Kidney capillary endothelial cell (primary cell): Measurements from ENCODE around the gene NF1.
"Not testable (repeated sequence)": the region's sequence is repeated elsewhere in the genome, so short reads cannot be mapped to it uniquely, and the experiment has no call there.

Experiments
- DNase-seq: peaks from one replicate; pipeline ENCODE4 v3.0.0-alpha.2; 2018; ENCODE audit warnings: low spot score

Gene NF1

DNA sequence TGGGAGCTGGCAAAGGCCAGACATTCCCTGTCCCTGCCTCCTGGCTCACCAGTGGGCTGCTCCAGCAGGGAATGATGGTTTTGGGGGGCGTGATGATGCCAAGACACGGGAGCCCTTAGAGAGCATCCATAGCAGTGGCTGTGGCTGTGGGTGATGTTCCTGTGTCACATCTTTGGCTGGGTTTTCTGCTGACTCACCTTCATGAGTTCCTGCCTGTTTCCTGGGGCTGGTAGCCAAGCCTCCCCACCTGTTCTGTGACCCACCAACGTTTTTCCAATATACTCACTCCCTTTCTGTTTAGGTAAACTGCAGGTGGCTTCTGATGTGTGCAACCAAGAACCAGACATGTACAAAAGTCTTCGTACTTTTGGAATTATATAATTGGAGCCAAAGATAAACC, 16.5 kb upstream of the NF1 start:
- no peak for DNase-seq

DNA sequence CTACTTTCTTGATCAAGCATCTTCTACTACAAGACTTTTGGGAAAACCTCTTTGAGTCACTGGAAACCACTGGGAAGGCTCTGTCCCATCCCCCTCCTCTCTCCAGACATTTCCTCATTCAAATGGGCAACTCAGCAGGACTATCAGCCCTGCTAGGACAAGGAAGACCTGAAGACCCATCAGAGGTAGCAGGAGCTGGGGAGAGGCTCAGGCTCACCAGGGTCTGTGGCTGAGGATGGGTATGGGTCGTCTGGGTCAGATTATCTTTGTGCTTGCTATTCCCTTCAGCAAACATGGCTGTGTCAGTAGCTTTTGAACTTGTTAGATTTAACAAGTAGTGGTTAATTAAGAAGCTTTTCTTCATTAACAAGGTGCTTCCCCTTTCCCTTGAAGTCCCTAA, 15.0 kb upstream of the NF1 start:
- DNase-seq: no peak

DNA sequence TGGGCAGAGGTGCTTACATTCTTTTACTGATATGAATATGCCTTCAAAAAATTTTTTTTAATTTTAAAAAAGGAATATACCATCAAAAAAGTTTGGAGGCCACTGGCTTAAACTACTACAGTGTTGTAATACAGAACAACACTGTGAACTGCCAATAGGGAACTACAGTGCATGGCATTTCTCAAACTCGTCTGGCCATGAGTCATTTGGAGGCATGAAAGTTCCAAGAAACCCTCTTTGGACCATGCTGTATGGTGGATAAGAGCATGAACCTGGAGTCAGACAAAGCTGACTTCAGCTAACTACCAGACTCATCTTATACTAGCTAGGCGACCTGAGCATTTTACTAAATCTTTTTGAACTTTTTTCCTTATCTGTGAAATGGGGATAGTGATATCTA, 9.2 kb upstream of the NF1 start:
- no peak for DNase-seq

DNA sequence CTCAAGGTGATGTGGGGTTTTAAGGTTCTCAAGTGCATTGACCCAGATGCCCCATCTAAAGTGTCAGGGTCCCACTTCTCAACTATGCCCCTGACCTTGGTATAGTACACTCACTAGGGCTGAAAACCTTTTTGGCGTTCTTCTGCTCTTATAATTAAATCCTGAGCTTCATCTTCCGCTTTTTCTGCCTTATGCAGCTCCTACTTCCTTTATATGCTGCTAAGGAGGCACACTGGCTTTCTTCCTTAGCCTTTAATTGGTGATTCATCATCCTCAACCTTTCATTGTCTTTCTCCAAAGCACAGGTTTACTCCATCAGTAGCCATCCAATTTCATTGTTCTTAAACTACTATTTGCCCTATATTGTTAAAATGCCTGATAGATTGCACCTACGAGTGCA, 5.3 kb upstream of the NF1 start:
- DNase-seq: no peak

DNA sequence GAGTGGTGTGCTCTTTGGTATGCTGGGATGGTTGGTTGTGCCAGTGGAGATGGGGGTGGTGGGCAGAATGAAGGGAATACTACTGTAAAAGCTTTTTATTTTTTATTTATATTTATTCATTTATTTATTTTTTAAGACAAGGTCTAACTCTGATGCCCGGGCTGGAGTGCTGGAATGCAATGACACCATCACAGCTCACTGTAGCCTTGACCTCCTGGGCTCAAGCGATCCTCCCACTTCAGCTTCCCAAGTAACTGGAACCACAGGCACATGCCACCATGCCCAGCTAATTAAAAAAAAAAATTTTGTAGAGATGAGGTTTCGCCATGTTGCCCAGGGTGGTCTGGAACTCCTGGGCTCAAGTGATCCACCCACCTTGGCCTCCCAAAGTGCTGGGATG, 4.1 kb upstream of the NF1 start:
- not testable (repeated sequence) for DNase-seq

DNA sequence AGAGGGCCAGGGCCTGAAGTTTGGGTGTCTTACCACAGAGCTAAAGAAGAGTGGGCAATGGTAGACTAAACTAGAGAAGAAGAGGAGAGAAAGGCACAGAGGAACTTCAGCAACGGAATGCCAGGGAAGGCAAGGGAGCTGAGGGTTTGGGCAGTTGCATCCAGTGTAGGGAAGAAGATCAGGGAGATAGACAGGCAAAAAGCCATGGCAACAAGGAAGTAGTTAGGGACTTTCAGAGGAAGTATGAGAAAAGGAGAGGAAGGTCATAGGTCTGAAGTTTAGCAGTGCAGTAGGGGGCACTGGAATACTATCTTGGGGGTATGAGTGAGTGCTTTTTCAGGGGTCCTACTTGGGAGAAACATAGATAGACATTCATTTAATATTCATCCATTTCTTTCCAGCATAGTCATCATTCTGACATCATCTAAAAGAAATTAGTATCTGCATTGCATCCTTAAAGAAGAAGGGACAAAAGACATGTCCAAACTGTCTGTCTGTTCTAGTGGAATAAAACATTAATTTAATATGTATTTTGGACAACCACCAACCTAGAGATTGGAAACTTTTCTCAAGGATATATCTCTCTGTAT, 2.2 kb upstream of the NF1 start:
- DNase-seq: no peak

DNA sequence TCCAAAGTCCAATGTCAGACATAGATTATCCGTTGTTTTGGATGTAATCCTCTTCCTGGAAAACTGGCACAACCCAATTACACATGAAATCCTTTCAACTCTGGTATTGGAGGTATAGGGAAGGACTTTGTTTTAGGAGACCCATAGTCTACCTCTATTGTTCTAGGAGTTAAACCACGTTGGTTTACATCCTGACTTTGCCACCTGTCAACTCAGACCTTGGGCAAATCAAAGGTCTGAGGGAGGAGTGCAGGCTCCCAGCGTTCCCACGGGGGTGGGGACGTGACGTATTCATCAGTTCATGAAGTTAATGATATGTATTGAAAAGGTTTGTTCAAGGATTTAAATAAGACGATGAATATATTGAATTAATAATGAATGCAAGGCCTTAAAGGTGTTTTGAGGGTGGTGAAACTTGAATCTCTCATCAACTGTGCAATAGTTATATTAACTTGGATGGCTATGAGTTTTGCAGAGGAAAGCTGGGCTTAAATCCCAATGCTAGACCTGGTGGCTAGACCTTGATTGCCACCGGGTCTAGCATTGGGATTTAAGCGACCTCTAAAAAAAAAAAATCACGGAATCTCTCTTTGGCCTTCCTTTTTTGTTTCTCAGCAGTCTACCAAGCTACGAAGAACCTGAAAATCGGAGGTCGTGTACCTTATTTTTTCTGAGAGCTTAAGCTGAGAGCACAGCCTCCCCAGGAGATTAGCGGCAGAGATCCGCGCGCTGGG, 744 bp upstream of the NF1 start:
- DNase-seq: no peak

DNA sequence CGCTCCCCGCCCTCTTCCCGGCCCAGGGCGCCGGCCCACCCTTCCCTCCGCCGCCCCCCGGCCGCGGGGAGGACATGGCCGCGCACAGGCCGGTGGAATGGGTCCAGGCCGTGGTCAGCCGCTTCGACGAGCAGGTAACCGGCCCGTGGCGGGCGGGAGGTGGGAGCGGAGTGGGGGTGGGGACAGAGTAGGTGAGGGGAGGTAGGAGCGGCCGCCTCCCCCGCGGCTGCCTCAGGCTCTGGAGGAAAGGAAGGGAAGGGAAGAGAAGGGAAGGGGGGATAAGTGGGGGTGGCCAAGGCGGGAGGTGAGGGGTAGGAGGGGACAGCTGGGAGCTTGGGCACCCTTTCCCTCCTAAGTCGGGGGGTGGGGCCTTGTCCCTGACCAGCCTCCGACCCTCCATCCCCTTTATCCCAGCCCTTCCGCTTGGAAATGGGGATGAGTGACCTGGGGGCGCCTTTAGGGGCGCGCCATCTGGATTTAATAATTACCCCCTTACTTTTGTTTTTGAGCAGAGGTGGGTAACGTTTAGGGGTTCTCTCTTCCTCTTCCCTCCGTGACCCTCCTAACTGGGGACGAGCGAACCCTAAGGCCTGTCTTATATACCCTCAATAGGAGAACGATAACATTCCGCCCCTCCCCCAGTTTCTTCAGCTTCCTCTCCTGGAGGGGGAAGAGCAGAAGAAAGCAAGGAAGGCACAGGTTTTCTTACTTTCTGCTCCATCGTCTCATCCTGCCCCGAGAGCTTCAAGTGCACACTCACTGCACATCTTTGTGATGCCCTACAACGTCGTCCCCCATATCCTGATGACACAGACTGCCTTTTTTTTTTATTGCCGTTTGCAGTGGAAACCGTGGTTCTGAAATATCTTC, 694 bp downstream of the NF1 start:
- peak; percentile 52 for DNase-seq

DNA sequence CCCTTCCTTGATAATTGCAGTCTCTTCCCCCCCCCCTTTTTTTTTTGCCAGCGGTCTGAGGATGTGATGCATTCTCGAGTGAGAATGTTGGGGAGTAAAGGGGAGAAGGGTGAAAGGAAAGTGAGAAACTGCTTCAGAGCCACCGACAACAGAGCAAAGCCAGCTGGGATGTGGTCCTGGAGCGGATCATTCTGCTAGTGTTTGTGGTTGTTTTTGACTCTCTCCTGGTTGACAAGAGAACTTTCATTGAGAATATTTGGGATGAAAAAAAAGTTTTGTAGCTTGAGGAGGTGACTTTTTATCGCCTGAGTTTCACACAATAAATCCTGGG, 1.3 kb downstream of the NF1 start:
- no peak for DNase-seq

DNA sequence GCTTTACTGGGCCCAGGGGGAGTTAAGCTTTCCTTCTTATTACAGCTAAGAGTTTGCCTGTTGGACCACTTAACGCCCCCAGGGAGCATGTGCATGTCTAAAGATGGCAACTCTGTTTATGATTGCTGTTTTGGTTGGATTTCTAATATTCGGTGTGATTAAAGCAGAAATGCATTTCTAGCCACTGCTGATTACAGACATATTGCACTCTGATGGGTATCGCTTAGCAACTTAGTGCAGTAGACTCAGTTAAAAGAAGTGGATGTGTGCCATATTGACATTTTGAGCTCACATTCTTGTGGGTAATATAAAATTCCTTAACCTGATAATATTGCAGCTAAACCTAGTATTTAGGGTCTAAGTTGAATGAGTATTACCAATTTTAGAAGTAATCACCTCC, 4.2 kb downstream of the NF1 start:
- DNase-seq: no peak

DNA sequence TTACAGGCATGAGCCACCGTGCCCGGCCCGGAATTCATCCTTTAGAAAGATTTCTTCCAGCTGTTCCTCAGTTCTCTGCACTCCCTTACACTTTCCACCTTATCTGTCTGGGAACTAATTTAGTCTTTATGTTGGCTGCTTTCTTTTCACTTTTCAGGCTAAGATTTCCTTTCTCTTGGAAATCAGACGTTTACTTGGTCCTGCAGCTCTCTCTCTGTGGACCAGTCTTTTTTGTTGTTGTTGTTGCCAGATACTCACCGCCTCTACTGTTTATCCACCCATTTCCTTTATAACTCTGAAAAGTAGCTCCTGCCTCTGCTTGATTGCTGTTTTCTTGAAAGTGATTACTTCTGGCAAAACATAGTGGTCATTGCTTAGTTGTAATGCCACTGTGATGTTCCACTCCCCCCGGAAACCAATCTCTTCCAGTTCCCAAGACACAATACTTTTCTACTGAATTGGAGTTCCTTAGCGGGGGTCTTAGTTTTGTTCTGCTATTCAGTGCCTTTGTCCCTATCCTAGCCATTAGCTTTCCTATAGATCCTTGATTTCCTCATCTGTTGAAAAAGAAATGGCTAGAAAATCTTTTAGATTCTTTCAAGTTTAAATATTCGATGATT, 6.2 kb downstream of the NF1 start:
- DNase-seq: no peak

DNA sequence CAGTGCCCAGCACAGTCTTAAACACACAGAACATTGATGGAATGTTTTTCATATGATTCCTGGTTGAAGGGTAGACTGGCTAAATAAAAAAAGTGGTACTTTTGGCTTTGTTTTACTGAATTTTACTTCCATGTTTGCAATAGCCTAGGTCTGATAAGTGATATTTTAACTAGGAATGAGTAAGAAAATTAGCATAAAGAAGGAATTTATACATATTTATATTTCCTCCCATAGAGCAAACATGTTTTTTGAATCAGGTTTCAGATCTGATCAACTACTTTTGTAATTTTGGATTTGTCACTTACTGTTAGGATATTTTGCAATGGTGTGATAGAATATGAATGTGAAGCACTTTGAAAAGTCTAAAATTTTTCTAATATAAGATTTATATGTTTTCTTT, 7.2 kb downstream of the NF1 start:
- no peak for DNase-seq

DNA sequence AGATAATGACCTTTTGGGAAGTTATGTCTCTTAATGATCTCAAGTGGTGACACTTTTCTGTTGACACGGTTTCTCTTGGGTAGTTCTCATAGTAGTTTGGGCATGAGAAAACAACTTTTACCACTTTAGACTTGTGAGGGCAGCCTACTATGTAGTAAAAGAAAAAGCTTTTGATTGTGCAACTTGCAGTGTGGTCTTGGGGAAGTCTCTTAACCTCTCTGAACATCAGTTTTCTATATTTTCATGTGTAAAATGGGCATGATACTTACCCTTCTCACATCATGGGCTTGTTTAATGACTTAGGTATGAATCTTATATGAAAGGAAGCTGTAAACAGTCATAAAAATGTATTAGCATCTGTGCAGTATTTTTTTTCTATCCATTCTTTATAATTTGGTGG, 11.2 kb downstream of the NF1 start:
- no peak for DNase-seq

DNA sequence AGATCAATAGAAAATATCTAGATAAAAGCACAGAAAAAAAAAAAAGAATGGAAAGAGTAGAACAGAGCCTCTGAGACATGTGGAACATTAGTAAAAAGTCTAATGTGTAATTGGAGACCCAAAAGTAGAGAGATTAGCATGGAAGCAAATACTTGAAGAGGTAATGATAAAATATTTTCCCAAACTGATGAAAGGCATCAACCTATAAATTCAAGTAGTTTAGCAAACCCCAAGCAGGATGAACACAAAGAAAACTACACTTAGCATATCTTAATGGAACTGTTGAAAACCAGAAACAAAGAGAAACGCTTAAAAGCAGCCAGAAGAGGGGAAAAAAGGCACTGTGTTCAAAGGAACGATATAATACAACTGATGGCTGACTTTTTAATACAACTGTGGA, 16.4 kb downstream of the NF1 start:
- no peak for DNase-seq

DNA sequence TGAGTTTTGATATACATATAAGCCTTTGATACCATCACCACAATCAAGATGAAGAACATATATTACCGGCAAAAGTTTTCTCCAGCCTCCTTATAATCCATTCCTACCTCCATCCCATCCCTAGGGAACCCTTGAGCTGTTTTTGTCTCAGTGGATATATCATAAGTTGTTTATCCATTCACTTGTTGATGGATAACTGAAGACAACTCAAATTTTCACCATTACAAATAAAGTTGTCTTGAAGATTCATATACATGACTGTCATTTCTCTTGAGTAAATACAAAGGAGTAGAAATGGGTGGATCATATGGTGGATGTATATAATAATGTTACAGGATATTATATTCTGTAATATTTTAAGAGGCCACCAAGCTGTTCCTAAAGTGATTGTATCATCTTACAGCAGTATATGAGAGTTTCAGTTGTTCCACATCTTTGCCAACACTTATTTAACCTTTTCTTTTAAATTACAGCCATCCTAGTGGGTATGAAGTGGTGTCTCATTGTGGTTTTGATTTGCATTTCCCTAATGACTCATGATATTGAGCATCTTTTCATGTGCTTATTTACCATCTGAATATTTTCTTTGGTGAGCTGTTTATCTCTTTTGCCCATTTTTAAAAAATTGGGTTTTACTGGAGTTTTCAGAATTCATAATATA, 17.4 kb downstream of the NF1 start:
- DNase-seq: no peak

DNA sequence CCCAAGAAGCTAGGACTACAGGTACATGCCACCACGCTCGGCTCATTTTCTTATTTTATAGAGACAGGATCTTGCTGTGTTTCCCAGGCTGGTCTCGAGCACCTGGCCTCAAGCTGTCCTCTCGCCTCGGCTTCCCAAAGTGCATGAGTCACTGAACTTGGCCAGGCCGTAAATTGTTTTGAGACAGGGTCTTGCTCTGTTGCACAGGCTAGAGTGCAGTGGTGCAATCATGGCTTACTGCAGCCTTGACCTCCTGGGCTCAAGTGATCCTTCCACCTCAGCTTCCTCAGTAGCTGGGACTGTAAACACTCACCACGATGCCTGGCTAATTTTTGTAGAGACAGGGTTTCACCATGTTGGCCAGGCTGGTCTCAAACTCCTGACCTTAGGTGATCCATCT, 18.6 kb downstream of the NF1 start:
- DNase-seq: not testable (repeated sequence)

DNA sequence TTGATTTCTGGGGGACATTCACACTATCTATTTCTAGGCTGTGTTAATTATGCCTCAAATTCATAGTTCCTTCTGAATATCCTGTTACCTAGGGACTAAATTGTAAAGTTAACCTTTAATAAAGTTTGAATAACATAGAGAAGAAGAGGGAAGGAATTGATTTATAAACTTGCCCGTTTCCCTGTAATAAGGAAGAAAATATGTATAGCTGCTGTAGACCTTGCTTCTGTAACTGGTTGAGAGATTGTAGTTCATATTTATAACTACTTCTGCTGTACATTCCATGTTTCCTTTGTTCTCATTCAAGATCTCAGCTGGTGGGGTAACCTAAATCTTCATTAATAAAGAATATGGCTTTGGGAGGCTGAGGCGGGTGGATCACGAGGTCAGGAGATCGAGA, 19.2 kb downstream of the NF1 start:
- no peak for DNase-seq

DNA sequence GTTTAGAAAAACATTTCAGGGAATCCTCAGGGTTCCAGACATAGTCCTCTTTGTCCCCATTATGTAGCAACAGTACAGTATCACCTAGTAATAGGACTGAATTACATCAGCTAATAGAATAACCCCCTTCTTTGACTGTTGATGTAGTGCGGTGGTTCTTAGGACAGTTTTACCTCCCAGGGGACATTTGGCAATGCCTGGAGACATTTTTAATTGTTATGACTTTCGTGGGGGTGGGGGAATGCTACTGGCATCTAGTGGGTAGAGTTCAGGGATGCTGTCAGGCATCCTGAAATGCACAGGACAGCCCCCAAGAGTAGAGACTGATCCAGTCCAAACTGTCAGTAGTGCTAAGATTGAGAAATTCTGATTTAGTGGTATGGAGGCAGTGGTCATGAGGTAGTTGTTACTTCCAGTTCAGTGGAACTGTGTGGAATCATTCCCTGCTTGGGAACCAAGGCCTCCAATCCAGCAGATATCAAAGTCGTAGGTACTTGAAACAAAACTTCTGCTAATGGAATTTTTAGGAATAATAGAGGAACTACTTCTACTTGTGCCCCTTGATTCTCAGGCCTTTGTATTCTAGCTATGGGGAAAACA, 20.3 kb downstream of the NF1 start:
- no peak for DNase-seq

DNA sequence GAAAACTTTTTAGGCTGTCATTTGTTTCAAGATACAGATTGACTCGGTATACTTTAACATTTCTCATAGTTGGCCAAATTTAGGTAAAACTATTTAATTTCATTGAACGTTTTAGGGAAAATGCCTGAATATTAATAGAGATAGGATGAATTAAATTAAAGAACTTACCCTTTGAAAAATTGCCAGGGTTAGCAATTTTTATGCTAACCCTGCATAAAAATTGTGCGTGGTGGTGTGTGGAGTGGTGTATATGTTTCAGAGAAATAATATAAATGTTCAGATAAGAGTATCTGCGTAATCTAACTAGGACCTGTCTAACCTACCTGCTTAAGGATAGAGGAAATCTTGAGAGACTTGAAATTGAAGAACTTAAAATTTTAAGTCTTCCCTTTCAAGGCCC, 21.4 kb downstream of the NF1 start:
- DNase-seq: no peak

DNA sequence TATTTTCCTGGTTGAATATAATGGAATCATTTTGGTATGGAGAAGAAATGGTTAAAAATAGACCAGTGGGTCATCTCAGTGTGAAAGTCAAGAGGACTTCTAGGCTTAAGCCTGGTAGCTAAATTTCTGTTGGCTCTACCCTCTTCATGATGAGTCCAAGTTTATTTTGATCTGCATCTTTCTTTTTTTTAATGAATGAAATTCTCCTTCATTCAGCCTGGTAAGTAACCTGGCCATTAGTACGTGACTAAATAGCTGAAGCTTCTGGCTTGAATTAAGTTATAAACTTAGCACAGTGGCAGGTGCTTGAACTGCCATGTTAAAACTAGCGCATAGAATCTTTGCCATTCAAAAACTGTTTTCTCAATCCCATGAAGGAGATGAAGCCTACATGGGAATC, 28.0 kb downstream of the NF1 start:
- DNase-seq: no peak

DNA sequence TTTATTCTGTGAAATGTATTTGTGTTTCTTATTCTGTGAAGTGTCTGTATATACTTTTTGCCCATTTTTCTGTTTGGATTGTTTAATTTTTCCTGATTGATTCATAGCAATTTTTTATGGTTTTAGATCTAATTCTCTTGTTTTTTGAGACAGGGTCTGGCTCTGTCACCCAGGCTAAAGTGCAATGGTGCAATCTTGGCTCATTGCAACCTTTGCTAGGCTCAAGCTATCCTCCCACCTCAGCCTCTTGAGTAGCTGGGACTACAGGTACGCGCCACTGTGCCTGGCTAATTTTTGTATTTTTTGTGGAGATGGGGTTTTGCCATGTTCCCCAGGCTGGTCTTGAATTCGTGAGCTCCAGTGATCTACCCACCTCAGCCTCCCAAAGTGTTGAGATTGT, 31.5 kb downstream of the NF1 start:
- no peak for DNase-seq

DNA sequence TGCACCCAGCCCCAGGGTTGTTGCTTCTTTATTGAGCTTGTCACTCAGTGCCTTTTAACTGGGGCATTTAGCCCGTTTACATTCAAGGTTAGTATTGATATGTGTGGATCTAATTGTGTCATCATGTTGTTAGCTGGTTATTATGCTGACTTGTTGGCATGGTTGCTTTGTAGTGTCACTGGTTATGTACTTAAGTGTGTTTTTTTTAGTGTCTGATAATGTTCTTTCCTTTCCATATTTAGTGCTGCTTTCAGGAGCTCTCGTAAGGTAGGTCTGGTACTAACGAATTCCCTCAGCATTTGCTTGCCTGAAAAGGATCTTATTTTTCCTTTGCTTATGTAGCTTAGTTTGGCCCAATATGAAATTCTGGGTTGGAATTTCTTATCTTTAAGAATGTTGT, 33.5 kb downstream of the NF1 start:
- no peak for DNase-seq
